Natural killer cell treated with Interleukin-12 subunit alpha and Interleukin-12 subunit beta and Interleukin-15 and Interleukin-18, amount 100 ng/mL, for 72 hours (primary cell): Measurements from ENCODE around the gene RBM38. TPM values are rescaled to one million over a fixed set of nuclear protein-coding genes. Genes with fewer than 3 reads are reported as not detected.
"Not testable (repeated sequence)": the region's sequence is repeated elsewhere in the genome, so short reads cannot be mapped to it uniquely, and the experiment has no call there.

Experiments
- ATAC-seq, 2 donors: fragments of 150-1000 bp; cut with Tn5 transposase in 1 of 2; sonication (Bioruptor Pico), chemical (Tn5 transposase) in 1 of 2; 2 replicates each; pipeline ENCODE4 v1.10.0; 2021
- DNase-seq: peaks from one replicate; pipeline ENCODE4 v3.0.0; 2022; ENCODE audit warnings: low spot score
- H3K27ac Mint-ChIP-seq, 2 donors: 1 replicate in 1 of 2; 2 replicates in 1 of 2; pipeline ENCODE4 v1.8.0; 2022; ENCODE audit warnings: mixed read lengths in 2 of 2, mild to moderate bottlenecking in 1 of 2, moderate library complexity in 1 of 2
- H3K27me3 Mint-ChIP-seq, 2 donors: 1 replicate in 1 of 2; 2 replicates in 1 of 2; pipeline ENCODE4 v1.8.0; 2022; ENCODE audit warnings: mixed read lengths in 2 of 2
- H3K36me3 Mint-ChIP-seq: one replicate; pipeline ENCODE4 v1.8.0; 2022; ENCODE audit warnings: mixed read lengths
- H3K4me1 Mint-ChIP-seq, 2 donors: 1 replicate in 1 of 2; 2 replicates in 1 of 2; pipeline ENCODE4 v1.8.0; 2022; ENCODE audit warnings: low read depth in 2 of 2, mixed read lengths in 2 of 2, mild to moderate bottlenecking in 1 of 2
- H3K4me3 Mint-ChIP-seq: one replicate; pipeline ENCODE4 v1.8.0; 2022; ENCODE audit warnings: mixed read lengths
- H3K9me3 Mint-ChIP-seq: 2 replicates; pipeline ENCODE4 v1.8.0; 2022; ENCODE audit warnings: mixed read lengths
- total RNA-seq, 2 donors: library from RNA; stranded (reverse); gene quantifications; one replicate each; pipeline ENCODE4 v1.2.3, GENCODE V29; 2022

The RBM38 gene
- total RNA-seq, result 10 to 100 TPM; 18.3 to 29.2 TPM

GRCh38 chr20:57390604-57391438 is at the start of gene RBM38:
RBM38 (plus strand) TSS chr20:57391396; CDS start chr20:57391582, 186 bp downstream.
- peaks cover 34 to 44% of the 10 kb centered on the region in 2 donors for H3K4me1 Mint-ChIP-seq
- H3K27me3 Mint-ChIP-seq, result no peaks in the 10 kb centered on the region
- peaks cover 5% of the 10 kb centered on the region for H3K36me3 Mint-ChIP-seq
- H3K27ac Mint-ChIP-seq, result peak within 1 kb of the TSS; percentile 79
- DNase-seq (peak; percentile 84), ATAC-seq (peak; percentile 89 to 92)
- H3K4me3 Mint-ChIP-seq, result peak within 1 kb of the TSS; percentile 93
- no peaks in the 10 kb centered on the region for H3K9me3 Mint-ChIP-seq

GRCh38 chr20:57341663-57342062 is 49.5 kb upstream of the RBM38 start:
- Mint-ChIP-seq H3K9me3 (no peaks in the 10 kb centered on the region), H3K36me3 (no peaks in the 10 kb centered on the region), H3K27me3 (peaks cover 21% of the 10 kb centered on the region in 2 donors), H3K4me1 (no peaks in the 10 kb centered on the region), H3K4me3 (no peak overlapping the region), H3K27ac (no peak overlapping the region)
- DNase-seq (no peak), ATAC-seq (no peak)

GRCh38 chr20:57342829-57343228 is 48.4 kb upstream of the RBM38 start:
- no peak for ATAC-seq
- H3K4me3 Mint-ChIP-seq, result no peak overlapping the region
- no peaks in the 10 kb centered on the region for H3K36me3 Mint-ChIP-seq
- H3K27me3 Mint-ChIP-seq, result peaks cover 15 to 23% of the 10 kb centered on the region in 2 donors
- H3K4me1 Mint-ChIP-seq, result no peaks in the 10 kb centered on the region
- H3K9me3 Mint-ChIP-seq, result no peaks in the 10 kb centered on the region
- no peak for DNase-seq
- no peak overlapping the region for H3K27ac Mint-ChIP-seq

GRCh38 chr20:57346477-57346876 is 44.7 kb upstream of the RBM38 start:
- DNase-seq (no peak), ATAC-seq (no peak)
- no peak overlapping the region for H3K27ac Mint-ChIP-seq
- no peaks in the 10 kb centered on the region for H3K4me1 Mint-ChIP-seq
- no peaks in the 10 kb centered on the region for H3K9me3 Mint-ChIP-seq
- no peaks in the 10 kb centered on the region for H3K36me3 Mint-ChIP-seq
- H3K4me3 Mint-ChIP-seq, result no peak overlapping the region
- peaks cover 7 to 21% of the 10 kb centered on the region in 2 donors for H3K27me3 Mint-ChIP-seq

GRCh38 chr20:57347393-57347792 is 43.8 kb upstream of the RBM38 start:
- Mint-ChIP-seq H3K27me3 (peaks cover 1 to 16% of the 10 kb centered on the region in 2 donors), H3K4me1 (peaks cover 8 to 9% of the 10 kb centered on the region in 2 donors), H3K9me3 (no peaks in the 10 kb centered on the region), H3K36me3 (no peaks in the 10 kb centered on the region), H3K4me3 (no peak overlapping the region), H3K27ac (no peak overlapping the region)
- ATAC-seq, result no peak
- DNase-seq, result no peak

GRCh38 chr20:57348200-57348921 is 42.8 kb upstream of the RBM38 start:
- Mint-ChIP-seq H3K4me1 (peaks cover 13 to 19% of the 10 kb centered on the region in 2 donors), H3K27me3 (peaks cover 0 to 11% of the 10 kb centered on the region in 2 donors)
- H3K27ac Mint-ChIP-seq, H3K9me3 Mint-ChIP-seq, DNase-seq, H3K36me3 Mint-ChIP-seq, ATAC-seq, H3K4me3 Mint-ChIP-seq: not testable (repeated sequence)

- peaks cover 12% of the 10 kb centered on the region for H3K36me3 Mint-ChIP-seq
- DNase-seq, H3K9me3 Mint-ChIP-seq, ATAC-seq: not testable (repeated sequence)
- H3K4me3 Mint-ChIP-seq, result peak overlapping the region; percentile 56
- H3K4me1 Mint-ChIP-seq, result peaks cover 16 to 25% of the 10 kb centered on the region in 2 donors
- peak overlapping the region; percentile 15 to 35 for H3K27ac Mint-ChIP-seq
- H3K27me3 Mint-ChIP-seq, result peaks cover 0 to 11% of the 10 kb centered on the region in 2 donors
These were observed 42.1 kb upstream of the RBM38 start for GRCh38 chr20:57348922-57349574.

- no peak for ATAC-seq
- peaks cover 19% of the 10 kb centered on the region for H3K36me3 Mint-ChIP-seq
- peaks cover 0 to 8% of the 10 kb centered on the region in 2 donors for H3K27me3 Mint-ChIP-seq
- peak overlapping the region; percentile 15 to 23 for H3K27ac Mint-ChIP-seq
- no peaks in the 10 kb centered on the region for H3K9me3 Mint-ChIP-seq
- DNase-seq, result no peak
- peak overlapping the region; percentile 56 for H3K4me3 Mint-ChIP-seq
- peaks cover 16 to 25% of the 10 kb centered on the region in 2 donors for H3K4me1 Mint-ChIP-seq
These were observed 41.0 kb upstream of the RBM38 start for GRCh38 chr20:57350081-57350710.

GRCh38 chr20:57350726-57351041 is 40.5 kb upstream of the RBM38 start:
- Mint-ChIP-seq H3K36me3 (peaks cover 24% of the 10 kb centered on the region), H3K27ac (peak overlapping the region; percentile 79 to 90), H3K4me1 (peaks cover 16 to 25% of the 10 kb centered on the region in 2 donors), H3K4me3 (peak overlapping the region; percentile 94)
- not testable (repeated sequence) for H3K27me3 Mint-ChIP-seq, DNase-seq, ATAC-seq, H3K9me3 Mint-ChIP-seq

GRCh38 chr20:57351042-57351783 is 40.0 kb upstream of the RBM38 start, which contains the start of gene RAE1:
RAE1 (plus strand) TSS chr20:57351255; CDS start chr20:57354039, 2,784 bp downstream.
- Mint-ChIP-seq H3K36me3 (peaks cover 26% of the 10 kb centered on the region), H3K9me3 (no peaks in the 10 kb centered on the region), H3K4me3 (peak within 1 kb of the TSS; percentile 94), H3K4me1 (peaks cover 16 to 25% of the 10 kb centered on the region in 2 donors), H3K27me3 (peaks cover 0 to 8% of the 10 kb centered on the region in 2 donors), H3K27ac (peak within 1 kb of the TSS; percentile 79 to 90)
- ATAC-seq, result peak; percentile 87 to 91
- peak; percentile 94 for DNase-seq

- Mint-ChIP-seq H3K27me3 (peaks cover 0 to 7% of the 10 kb centered on the region in 2 donors), H3K4me3 (peak overlapping the region; percentile 94), H3K36me3 (peaks cover 26% of the 10 kb centered on the region), H3K9me3 (no peaks in the 10 kb centered on the region), H3K27ac (peak overlapping the region; percentile 79 to 90), H3K4me1 (peaks cover 16 to 25% of the 10 kb centered on the region in 2 donors)
- DNase-seq, result no peak
- ATAC-seq, result no peak
These were observed 38.9 kb upstream of the RBM38 start for GRCh38 chr20:57352305-57352704.

- no peak for ATAC-seq
- Mint-ChIP-seq H3K27ac (no peak overlapping the region), H3K27me3 (no peaks in the 10 kb centered on the region), H3K9me3 (no peaks in the 10 kb centered on the region), H3K4me3 (peak overlapping the region; percentile 94), H3K4me1 (peaks cover 16 to 25% of the 10 kb centered on the region in 2 donors), H3K36me3 (peaks cover 26% of the 10 kb centered on the region)
- no peak for DNase-seq
These were observed 37.8 kb upstream of the RBM38 start for GRCh38 chr20:57353351-57353750.

- peaks cover 0 to 3% of the 10 kb centered on the region in 2 donors for H3K4me1 Mint-ChIP-seq
- no peaks in the 10 kb centered on the region for H3K27me3 Mint-ChIP-seq
- ATAC-seq, result no peak
- H3K4me3 Mint-ChIP-seq, result no peak overlapping the region
- no peak for DNase-seq
- H3K36me3 Mint-ChIP-seq, result peaks cover 19% of the 10 kb centered on the region
- no peak overlapping the region for H3K27ac Mint-ChIP-seq
- H3K9me3 Mint-ChIP-seq, result no peaks in the 10 kb centered on the region
These were observed 29.7 kb upstream of the RBM38 start for GRCh38 chr20:57361517-57361916.
